Measurements from ENCODE around the gene NREP.

The NREP gene

GRCh38 chr5:111691914-111692313, 65.1 kb downstream of the NREP start:
- no peaks in the 10 kb centered on the region for H3K36me3 ChIP-seq (ENCODE audit: control insufficient read depth in 1 of 2, insufficient read depth in 2 of 2, low read length in 2 of 2)
- H3K27me3 ChIP-seq (ENCODE audit: low read depth, low read length) = no peaks in the 10 kb centered on the region
- no peak overlapping the region for H3K4me3 ChIP-seq (ENCODE audit: low read depth in 1 of 2, low read length in 2 of 2)

GRCh38 chr5:111691508-111691907, 65.5 kb downstream of the NREP start:
- no peaks in the 10 kb centered on the region for H3K9me3 ChIP-seq (ENCODE audit: control insufficient read depth in 1 of 2, low read length in 2 of 2)
- H3K4me3 ChIP-seq (ENCODE audit: low read depth in 1 of 2, low read length in 2 of 2) = no peak overlapping the region
- no peak overlapping the region for H3K27ac ChIP-seq (ENCODE audit: low read length)
- no peaks in the 10 kb centered on the region for H3K4me1 ChIP-seq (ENCODE audit: control insufficient read depth in 1 of 2, insufficient read depth in 2 of 2, low read length in 2 of 2)
- no peaks in the 10 kb centered on the region for H3K36me3 ChIP-seq (ENCODE audit: control insufficient read depth in 1 of 2, insufficient read depth in 2 of 2, low read length in 2 of 2)
- no peaks in the 10 kb centered on the region for H3K27me3 ChIP-seq (ENCODE audit: low read depth, low read length)

More at GRCh38 chr5:111691914-111692313, 65.1 kb downstream of the NREP start:
- Histone ChIP-seq H3K9me3 (ENCODE audit: control insufficient read depth in 1 of 2, low read length in 2 of 2) (no peaks in the 10 kb centered on the region), H3K4me1 (ENCODE audit: control insufficient read depth in 1 of 2, insufficient read depth in 2 of 2, low read length in 2 of 2) (no peaks in the 10 kb centered on the region), H3K27ac (ENCODE audit: low read length) (no peak overlapping the region)

- H3K4me1 ChIP-seq (ENCODE audit: control insufficient read depth in 1 of 2, insufficient read depth in 2 of 2, low read length in 2 of 2) = no peaks in the 10 kb centered on the region
- H3K36me3 ChIP-seq (ENCODE audit: control insufficient read depth in 1 of 2, insufficient read depth in 2 of 2, low read length in 2 of 2) = no peaks in the 10 kb centered on the region
- H3K4me3 ChIP-seq (ENCODE audit: low read depth in 1 of 2, low read length in 2 of 2) = no peak overlapping the region
- H3K27me3 ChIP-seq (ENCODE audit: low read depth, low read length) = no peaks in the 10 kb centered on the region
- no peaks in the 10 kb centered on the region for H3K9me3 ChIP-seq (ENCODE audit: control insufficient read depth in 1 of 2, low read length in 2 of 2)
- no peak overlapping the region for H3K27ac ChIP-seq (ENCODE audit: low read length)
Measured at GRCh38 chr5:111689357-111689935, 67.5 kb downstream of the NREP start.

GRCh38 chr5:111685969-111686368, 71.0 kb downstream of the NREP start:
- no peaks in the 10 kb centered on the region for H3K9me3 ChIP-seq (ENCODE audit: control insufficient read depth in 1 of 2, low read length in 2 of 2)
- no peaks in the 10 kb centered on the region for H3K36me3 ChIP-seq (ENCODE audit: control insufficient read depth in 1 of 2, insufficient read depth in 2 of 2, low read length in 2 of 2)
- H3K4me1 ChIP-seq (ENCODE audit: control insufficient read depth in 1 of 2, insufficient read depth in 2 of 2, low read length in 2 of 2) = peaks cover 7 to 8% of the 10 kb centered on the region in 2 donors
- no peak overlapping the region for H3K27ac ChIP-seq (ENCODE audit: low read length)
- H3K27me3 ChIP-seq (ENCODE audit: low read depth, low read length) = no peaks in the 10 kb centered on the region
- H3K4me3 ChIP-seq (ENCODE audit: low read depth in 1 of 2, low read length in 2 of 2) = no peak overlapping the region

GRCh38 chr5:111682641-111683040, 74.4 kb downstream of the NREP start:
- Histone ChIP-seq H3K9me3 (ENCODE audit: control insufficient read depth in 1 of 2, low read length in 2 of 2) (no peaks in the 10 kb centered on the region), H3K27me3 (ENCODE audit: low read depth, low read length) (no peaks in the 10 kb centered on the region), H3K4me1 (ENCODE audit: control insufficient read depth in 1 of 2, insufficient read depth in 2 of 2, low read length in 2 of 2) (peaks cover 11 to 15% of the 10 kb centered on the region in 2 donors), H3K4me3 (ENCODE audit: low read depth in 1 of 2, low read length in 2 of 2) (no peak overlapping the region), H3K27ac (ENCODE audit: low read length) (no peak overlapping the region), H3K36me3 (ENCODE audit: control insufficient read depth in 1 of 2, insufficient read depth in 2 of 2, low read length in 2 of 2) (no peaks in the 10 kb centered on the region)

GRCh38 chr5:111682121-111682520, 74.9 kb downstream of the NREP start:
- no peaks in the 10 kb centered on the region for H3K9me3 ChIP-seq (ENCODE audit: control insufficient read depth in 1 of 2, low read length in 2 of 2)
- no peaks in the 10 kb centered on the region for H3K27me3 ChIP-seq (ENCODE audit: low read depth, low read length)
- H3K27ac ChIP-seq (ENCODE audit: low read length) = no peak overlapping the region
- H3K36me3 ChIP-seq (ENCODE audit: control insufficient read depth in 1 of 2, insufficient read depth in 2 of 2, low read length in 2 of 2) = no peaks in the 10 kb centered on the region
- H3K4me1 ChIP-seq (ENCODE audit: control insufficient read depth in 1 of 2, insufficient read depth in 2 of 2, low read length in 2 of 2) = peaks cover 11 to 15% of the 10 kb centered on the region in 2 donors
- H3K4me3 ChIP-seq (ENCODE audit: low read depth in 1 of 2, low read length in 2 of 2) = no peak overlapping the region

GRCh38 chr5:111681414-111682120, 75.4 kb downstream of the NREP start:
- Histone ChIP-seq H3K4me1 (ENCODE audit: control insufficient read depth in 1 of 2, insufficient read depth in 2 of 2, low read length in 2 of 2) (peaks cover 11 to 15% of the 10 kb centered on the region in 2 donors), H3K27ac (ENCODE audit: low read length) (no peak overlapping the region), H3K27me3 (ENCODE audit: low read depth, low read length) (no peaks in the 10 kb centered on the region), H3K9me3 (ENCODE audit: control insufficient read depth in 1 of 2, low read length in 2 of 2) (no peaks in the 10 kb centered on the region), H3K36me3 (ENCODE audit: control insufficient read depth in 1 of 2, insufficient read depth in 2 of 2, low read length in 2 of 2) (no peaks in the 10 kb centered on the region), H3K4me3 (ENCODE audit: low read depth in 1 of 2, low read length in 2 of 2) (peak overlapping the region in 1 of 2 donors; percentile 36)

- H3K27ac ChIP-seq (ENCODE audit: low read length) = peak overlapping the region; percentile 59
- peak overlapping the region in 1 of 2 donors; percentile 36 for H3K4me3 ChIP-seq (ENCODE audit: low read depth in 1 of 2, low read length in 2 of 2)
Measured at GRCh38 chr5:111680737-111681413, 76.1 kb downstream of the NREP start.

GRCh38 chr5:111679611-111680010, 77.4 kb downstream of the NREP start:
- Histone ChIP-seq H3K27ac (ENCODE audit: low read length) (no peak overlapping the region), H3K4me3 (ENCODE audit: low read depth in 1 of 2, low read length in 2 of 2) (no peak overlapping the region), H3K4me1 (ENCODE audit: control insufficient read depth in 1 of 2, insufficient read depth in 2 of 2, low read length in 2 of 2) (peaks cover 11 to 15% of the 10 kb centered on the region in 2 donors)

More at GRCh38 chr5:111680737-111681413, 76.1 kb downstream of the NREP start:
- Histone ChIP-seq H3K9me3 (ENCODE audit: control insufficient read depth in 1 of 2, low read length in 2 of 2) (no peaks in the 10 kb centered on the region), H3K36me3 (ENCODE audit: control insufficient read depth in 1 of 2, insufficient read depth in 2 of 2, low read length in 2 of 2) (no peaks in the 10 kb centered on the region), H3K27me3 (ENCODE audit: low read depth, low read length) (no peaks in the 10 kb centered on the region), H3K4me1 (ENCODE audit: control insufficient read depth in 1 of 2, insufficient read depth in 2 of 2, low read length in 2 of 2) (peaks cover 11 to 15% of the 10 kb centered on the region in 2 donors)

More at GRCh38 chr5:111679611-111680010, 77.4 kb downstream of the NREP start:
- no peaks in the 10 kb centered on the region for H3K27me3 ChIP-seq (ENCODE audit: low read depth, low read length)
- no peaks in the 10 kb centered on the region for H3K36me3 ChIP-seq (ENCODE audit: control insufficient read depth in 1 of 2, insufficient read depth in 2 of 2, low read length in 2 of 2)
- no peaks in the 10 kb centered on the region for H3K9me3 ChIP-seq (ENCODE audit: control insufficient read depth in 1 of 2, low read length in 2 of 2)
